ENCODE measurements around the gene CDKL2. TPM values are rescaled to one million over a fixed set of nuclear protein-coding genes. Genes with fewer than 3 reads are reported as not detected.
"Not testable (repeated sequence)": the region's sequence is repeated elsewhere in the genome, so short reads cannot be mapped to it uniquely, and the experiment has no call there.

The CDKL2 gene
- total RNA-seq = under 1 TPM; 0.22 to 0.45 TPM

GRCh38 chr4:75630174-75630936 is at the start of gene CDKL2:
CDKL2 (minus strand) TSS chr4:75630528; CDS start chr4:75625988, 4,540 bp downstream.
- H3K4me3 Mint-ChIP-seq = peak within 1 kb of the TSS; percentile 85

GRCh38 chr4:75678965-75679364 is 48.6 kb upstream of the CDKL2 start:
- no peaks in the 10 kb centered on the region for H3K27me3 Mint-ChIP-seq
- DNase-seq = no peak
- POLR2A ChIA-PET = no interaction called here
- peaks cover 1% of the 10 kb centered on the region for H3K9me3 Mint-ChIP-seq
- no peak overlapping the region for H3K4me3 Mint-ChIP-seq
- H3K4me1 Mint-ChIP-seq = peaks cover 24% of the 10 kb centered on the region
- ATAC-seq (ENCODE audit: low read depth) = no peak
- no peak overlapping the region for H3K27ac Mint-ChIP-seq
- H3K36me3 Mint-ChIP-seq = no peaks in the 10 kb centered on the region

More at GRCh38 chr4:75630174-75630936, at the start of gene CDKL2:
- H3K27ac Mint-ChIP-seq = peak within 1 kb of the TSS; percentile 69
- POLR2A ChIA-PET = interaction anchor here (0.7 to 3.3 kb wide), 3 partner anchors 24 to 94 kb away, joined by 3 to 12 read pairs (median 3); partner anchors contain the start of gene USO1
- H3K36me3 Mint-ChIP-seq = peaks cover 1% of the 10 kb centered on the region
- peak; percentile 92 for DNase-seq
- peak; percentile 99 for ATAC-seq (ENCODE audit: low read depth)
- H3K4me1 Mint-ChIP-seq = peaks cover 13% of the 10 kb centered on the region
- H3K27me3 Mint-ChIP-seq = peaks cover 2% of the 10 kb centered on the region
- H3K9me3 Mint-ChIP-seq = no peaks in the 10 kb centered on the region

GRCh38 chr4:75678473-75678872 is 48.1 kb upstream of the CDKL2 start:
- Mint-ChIP-seq H3K4me3 (no peak overlapping the region), H3K27me3 (no peaks in the 10 kb centered on the region), H3K9me3 (peaks cover 1% of the 10 kb centered on the region), H3K36me3 (no peaks in the 10 kb centered on the region), H3K4me1 (peaks cover 24% of the 10 kb centered on the region), H3K27ac (no peak overlapping the region)
- no peak for DNase-seq
- ATAC-seq (ENCODE audit: low read depth) = no peak
- POLR2A ChIA-PET = no interaction called here

- no peak for DNase-seq
- POLR2A ChIA-PET = interaction anchor here (0.9 to 4.0 kb wide), 3 partner anchors 9 to 36 kb away, joined by 4 to 17 read pairs (median 5); no protein-coding TSS in a partner anchor
- Mint-ChIP-seq H3K9me3 (no peaks in the 10 kb centered on the region), H3K4me1 (peaks cover 29% of the 10 kb centered on the region), H3K36me3 (peaks cover 3% of the 10 kb centered on the region), H3K4me3 (no peak overlapping the region), H3K27me3 (no peaks in the 10 kb centered on the region), H3K27ac (no peak overlapping the region)
- no peak for ATAC-seq (ENCODE audit: low read depth)
Measured at GRCh38 chr4:75675004-75675531, 44.7 kb upstream of the CDKL2 start.

GRCh38 chr4:75673959-75674328 is 43.6 kb upstream of the CDKL2 start:
- H3K4me3 Mint-ChIP-seq = peak overlapping the region; percentile 94

GRCh38 chr4:75673027-75673958 is 43.0 kb upstream of the CDKL2 start, which contains the start of gene G3BP2:
G3BP2 (minus strand) TSS chr4:75673411; CDS start chr4:75662025, 11,386 bp downstream.
- peak within 1 kb of the TSS; percentile 99 for H3K27ac Mint-ChIP-seq
- POLR2A ChIA-PET = interaction anchor here (0.7 to 8.0 kb wide), 9 partner anchors 10 to 267 kb away, joined by 3 to 101 read pairs (median 7); partner anchors contain the start of genes NAAA and USO1
- peaks cover 3% of the 10 kb centered on the region for H3K36me3 Mint-ChIP-seq
- DNase-seq (peak; percentile 93), ATAC-seq (ENCODE audit: low read depth) (peak; percentile 95)
- peak within 1 kb of the TSS; percentile 94 for H3K4me3 Mint-ChIP-seq
- H3K4me1 Mint-ChIP-seq = peaks cover 41% of the 10 kb centered on the region
- H3K9me3 Mint-ChIP-seq = no peaks in the 10 kb centered on the region
- no peaks in the 10 kb centered on the region for H3K27me3 Mint-ChIP-seq

More at GRCh38 chr4:75673959-75674328, 43.6 kb upstream of the CDKL2 start:
- DNase-seq (no peak), ATAC-seq (ENCODE audit: low read depth) (no peak)
- H3K36me3 Mint-ChIP-seq = peaks cover 3% of the 10 kb centered on the region
- H3K27me3 Mint-ChIP-seq = no peaks in the 10 kb centered on the region
- H3K9me3 Mint-ChIP-seq = no peaks in the 10 kb centered on the region
- peaks cover 35% of the 10 kb centered on the region for H3K4me1 Mint-ChIP-seq
- H3K27ac Mint-ChIP-seq = peak overlapping the region; percentile 99
- POLR2A ChIA-PET = interaction anchor here (0.7 to 8.0 kb wide), 9 partner anchors 10 to 266 kb away, joined by 3 to 101 read pairs (median 7); partner anchors contain the start of genes NAAA and USO1

- ATAC-seq (ENCODE audit: low read depth) (peak; percentile 15), DNase-seq (peak; percentile 85)
- H3K9me3 Mint-ChIP-seq = no peaks in the 10 kb centered on the region
- peaks cover 3% of the 10 kb centered on the region for H3K36me3 Mint-ChIP-seq
- H3K27me3 Mint-ChIP-seq = no peaks in the 10 kb centered on the region
- POLR2A ChIA-PET = interaction anchor here (1.1 to 8.0 kb wide), 8 partner anchors 10 to 318 kb away, joined by 3 to 101 read pairs (median 12); partner anchors contain the start of genes NAAA, SDAD1 and USO1
- peak overlapping the region; percentile 94 for H3K4me3 Mint-ChIP-seq
- peak overlapping the region; percentile 99 for H3K27ac Mint-ChIP-seq
- peaks cover 49% of the 10 kb centered on the region for H3K4me1 Mint-ChIP-seq
Measured at GRCh38 chr4:75672461-75673026, 42.2 kb upstream of the CDKL2 start.

- H3K4me3 Mint-ChIP-seq = peak overlapping the region; percentile 94
- ATAC-seq (ENCODE audit: low read depth) = no peak
- peaks cover 54% of the 10 kb centered on the region for H3K4me1 Mint-ChIP-seq
- no peaks in the 10 kb centered on the region for H3K27me3 Mint-ChIP-seq
- no peaks in the 10 kb centered on the region for H3K9me3 Mint-ChIP-seq
- H3K27ac Mint-ChIP-seq = peak overlapping the region; percentile 99
- POLR2A ChIA-PET = interaction anchor here (1.1 to 8.0 kb wide), 7 partner anchors 11 to 319 kb away, joined by 3 to 101 read pairs (median 7); partner anchors contain the start of genes NAAA, SDAD1 and USO1
- peaks cover 5% of the 10 kb centered on the region for H3K36me3 Mint-ChIP-seq
- no peak for DNase-seq
Measured at GRCh38 chr4:75671802-75672421, 41.6 kb upstream of the CDKL2 start.

- POLR2A ChIA-PET = interaction anchor here (2.7 to 8.0 kb wide), 2 partner anchors 12 to 56 kb away, joined by 19 to 101 read pairs; partner anchors contain the start of gene USO1
- Mint-ChIP-seq H3K9me3 (no peaks in the 10 kb centered on the region), H3K4me1 (peaks cover 61% of the 10 kb centered on the region), H3K4me3 (peak overlapping the region; percentile 58), H3K27ac (peak overlapping the region; percentile 64), H3K27me3 (no peaks in the 10 kb centered on the region), H3K36me3 (peaks cover 12% of the 10 kb centered on the region)
- DNase-seq = no peak
- ATAC-seq (ENCODE audit: low read depth) = no peak
Measured at GRCh38 chr4:75668596-75668995, 38.3 kb upstream of the CDKL2 start.

- Mint-ChIP-seq H3K27ac (peak overlapping the region; percentile 64), H3K36me3 (peaks cover 15% of the 10 kb centered on the region), H3K4me1 (peaks cover 64% of the 10 kb centered on the region), H3K4me3 (peak overlapping the region; percentile 58)
- POLR2A ChIA-PET = interaction anchor here (1.4 to 8.0 kb wide), 3 partner anchors 11 to 57 kb away, joined by 5 to 101 read pairs (median 19); partner anchors contain the start of gene USO1
- H3K27me3 Mint-ChIP-seq; DNase-seq; H3K9me3 Mint-ChIP-seq; ATAC-seq (ENCODE audit: low read depth): not testable (repeated sequence)
Measured at GRCh38 chr4:75667636-75668035, 37.3 kb upstream of the CDKL2 start.

- H3K9me3 Mint-ChIP-seq = no peaks in the 10 kb centered on the region
- DNase-seq = no peak
- peak; percentile 18 for ATAC-seq (ENCODE audit: low read depth)
- H3K4me3 Mint-ChIP-seq = peak overlapping the region; percentile 70
- peaks cover 64% of the 10 kb centered on the region for H3K4me1 Mint-ChIP-seq
- H3K36me3 Mint-ChIP-seq = peaks cover 18% of the 10 kb centered on the region
- H3K27me3 Mint-ChIP-seq = no peaks in the 10 kb centered on the region
- H3K27ac Mint-ChIP-seq = peak overlapping the region; percentile 64
- POLR2A ChIA-PET = interaction anchor here (0.8 to 8.0 kb wide), 2 partner anchors 10 to 58 kb away, joined by 3 to 101 read pairs; partner anchors contain the start of gene USO1
Measured at GRCh38 chr4:75666299-75666698, 36.0 kb upstream of the CDKL2 start.

GRCh38 chr4:75664604-75665003 is 34.3 kb upstream of the CDKL2 start:
- ATAC-seq (ENCODE audit: low read depth); POLR2A ChIA-PET: not testable (repeated sequence)

More at GRCh38 chr4:75664604-75665003, 34.3 kb upstream of the CDKL2 start:
- Mint-ChIP-seq H3K4me1 (peaks cover 63% of the 10 kb centered on the region), H3K36me3 (peaks cover 23% of the 10 kb centered on the region)
- H3K27me3 Mint-ChIP-seq, H3K9me3 Mint-ChIP-seq, H3K4me3 Mint-ChIP-seq, DNase-seq, H3K27ac Mint-ChIP-seq: not testable (repeated sequence)
